RWPE1 (cell line): ENCODE results near the gene TTC21A.

Source experiments
- CTCF ChIA-PET: fragments of 350-600 bp; sonication (Branson Sonifier 250); formaldehyde crosslinking; extraction: SDS; loops from one replicate; lab custom pipeline; 2021; lab: Yijun Ruan, JAX
- POLR2A ChIA-PET: fragments of 400-600 bp; formaldehyde crosslinking; extraction: SDS; loops from one replicate; lab custom pipeline; 2020; ENCODE audit warnings: antibody characterized with exemption; ENCODE audit not compliant: low non-redundant PET; lab: Yijun Ruan, JAX
- DNase-seq: peaks from one replicate; pipeline ENCODE4 v3.0.0; 2012; ENCODE audit warnings: low spot score
- H3K27ac ChIP-seq: fragments of 450-650 bp; 2 replicates; pipeline ENCODE4 v1.5.1; 2017
- TF ChIP-seq, protein P1 (sequence below): fragments of 450-650 bp; conservative IDR thresholded peaks from 2 replicates; pipeline ENCODE4 v1.5.1; 2017; ENCODE audit warnings: low read depth, mild to moderate bottlenecking

Gene TTC21A

GRCh38 chr3:39183211-39184080 is 76.0 kb downstream of the TTC21A start:
- no peak for DNase-seq
- ChIA-PET POLR2A (no interaction called here), CTCF (interaction anchor here (0.6 to 1.2 kb wide), 2 partner anchors 105 to 106 kb away, joined by 3 read pairs; no protein-coding TSS in a partner anchor)
- peak overlapping the region; percentile 61 for H3K27ac ChIP-seq
- TF ChIP-seq, protein P1, sequence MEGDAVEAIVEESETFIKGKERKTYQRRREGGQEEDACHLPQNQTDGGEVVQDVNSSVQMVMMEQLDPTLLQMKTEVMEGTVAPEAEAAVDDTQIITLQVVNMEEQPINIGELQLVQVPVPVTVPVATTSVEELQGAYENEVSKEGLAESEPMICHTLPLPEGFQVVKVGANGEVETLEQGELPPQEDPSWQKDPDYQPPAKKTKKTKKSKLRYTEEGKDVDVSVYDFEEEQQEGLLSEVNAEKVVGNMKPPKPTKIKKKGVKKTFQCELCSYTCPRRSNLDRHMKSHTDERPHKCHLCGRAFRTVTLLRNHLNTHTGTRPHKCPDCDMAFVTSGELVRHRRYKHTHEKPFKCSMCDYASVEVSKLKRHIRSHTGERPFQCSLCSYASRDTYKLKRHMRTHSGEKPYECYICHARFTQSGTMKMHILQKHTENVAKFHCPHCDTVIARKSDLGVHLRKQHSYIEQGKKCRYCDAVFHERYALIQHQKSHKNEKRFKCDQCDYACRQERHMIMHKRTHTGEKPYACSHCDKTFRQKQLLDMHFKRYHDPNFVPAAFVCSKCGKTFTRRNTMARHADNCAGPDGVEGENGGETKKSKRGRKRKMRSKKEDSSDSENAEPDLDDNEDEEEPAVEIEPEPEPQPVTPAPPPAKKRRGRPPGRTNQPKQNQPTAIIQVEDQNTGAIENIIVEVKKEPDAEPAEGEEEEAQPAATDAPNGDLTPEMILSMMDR = no peak

DNA sequence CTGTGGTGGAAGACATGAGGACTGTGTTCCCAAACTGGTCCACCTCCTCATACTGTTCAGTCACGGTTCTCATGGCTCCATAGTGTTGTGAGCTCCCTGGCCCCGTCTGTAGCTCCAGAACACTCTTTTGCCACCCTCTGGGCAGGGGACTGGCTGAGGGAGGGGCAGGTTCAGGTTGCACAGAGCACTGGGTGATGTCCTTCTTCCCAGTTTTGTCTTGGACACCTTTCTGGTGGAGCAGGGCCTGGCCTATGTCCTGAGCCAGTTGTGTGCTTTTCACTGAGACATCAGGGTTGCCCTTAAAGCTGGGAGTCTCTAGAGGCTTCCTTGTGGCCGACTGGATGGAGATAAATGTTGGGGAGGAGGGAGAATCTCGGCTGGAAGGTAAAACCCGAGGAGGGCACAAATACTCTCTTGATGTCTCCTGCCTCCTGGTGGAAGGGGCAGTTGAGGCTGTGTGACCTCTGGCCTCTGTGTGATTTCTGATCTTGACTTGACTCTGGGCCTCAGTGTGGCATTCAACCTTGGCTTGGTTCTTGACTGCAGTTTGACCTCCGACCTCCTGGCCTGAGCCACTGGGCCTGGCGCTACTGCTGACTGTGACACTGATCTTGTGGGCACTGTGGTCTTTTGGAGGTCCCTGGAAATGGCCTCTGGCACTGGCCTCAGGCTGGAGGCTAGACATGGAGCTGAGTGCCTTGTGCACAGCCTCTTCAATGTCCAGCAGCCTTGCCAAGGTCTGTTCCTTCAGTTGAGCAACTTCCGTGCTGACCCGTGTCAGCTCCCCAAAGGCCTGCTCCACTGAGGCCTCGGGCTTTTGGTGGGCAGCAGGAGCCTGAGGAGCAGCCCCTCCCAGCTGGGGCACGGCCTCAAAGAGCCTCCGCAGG is 76.8 kb downstream of the TTC21A start:
- no peak for DNase-seq
- ChIA-PET CTCF (interaction anchor here (1.2 kb wide), 1 partner anchor 104 kb away, joined by 3 read pairs; no protein-coding TSS in a partner anchor), POLR2A (no interaction called here)
- H3K27ac ChIP-seq = peak overlapping the region; percentile 61
- TF ChIP-seq, protein P1 = no peak

GRCh38 chr3:39184968-39185285 is 77.4 kb downstream of the TTC21A start:
- ChIA-PET CTCF (interaction anchor here (1.2 kb wide), 1 partner anchor 103 kb away, joined by 3 read pairs; no protein-coding TSS in a partner anchor), POLR2A (no interaction called here)
- TF ChIP-seq, protein P1 = no peak
- DNase-seq = no peak
- no peak overlapping the region for H3K27ac ChIP-seq

- H3K27ac ChIP-seq = no peak overlapping the region
- no peak for DNase-seq
- TF ChIP-seq, protein P1 = no peak
- ChIA-PET CTCF (no interaction called here), POLR2A (no interaction called here)
Measured at GRCh38 chr3:39185326-39185958, 78.0 kb downstream of the TTC21A start.

DNA sequence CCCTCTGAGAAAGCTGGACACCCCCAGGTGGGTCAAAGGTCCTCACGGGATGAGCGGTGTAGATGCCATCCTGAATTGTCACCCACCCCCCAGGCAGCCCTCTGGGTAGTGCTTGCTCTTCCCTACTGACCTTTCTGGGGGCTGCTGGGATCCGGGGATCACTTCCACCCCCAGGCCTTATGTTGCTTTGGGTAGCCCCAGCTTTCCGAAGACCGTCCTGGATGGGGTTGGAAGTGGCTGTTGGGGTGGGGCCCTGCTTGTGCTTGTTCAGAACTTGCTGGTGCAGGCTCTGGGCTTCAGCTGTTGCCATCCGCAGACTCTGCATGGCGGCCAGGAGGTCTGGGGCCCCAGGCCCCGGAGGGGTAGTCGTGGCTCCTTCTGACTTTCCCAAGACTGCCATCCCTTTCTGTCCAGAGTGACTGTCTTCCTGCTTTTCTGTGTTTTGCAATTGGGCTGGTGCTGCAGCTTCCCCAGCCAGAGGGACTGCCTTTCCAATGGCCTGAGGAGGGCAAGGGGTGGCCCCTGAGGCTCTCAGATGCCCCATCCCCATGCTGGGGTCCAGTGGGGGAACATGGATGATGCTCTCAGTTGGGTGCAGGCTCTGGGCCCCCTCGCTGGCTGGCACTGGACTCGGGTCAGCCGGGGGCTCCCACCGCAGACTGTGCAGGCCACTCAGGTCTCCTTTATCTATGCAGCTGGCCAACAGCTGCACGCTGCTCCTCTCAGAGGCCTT is 78.6 kb downstream of the TTC21A start:
- H3K27ac ChIP-seq = no peak overlapping the region
- CTCF ChIA-PET = interaction anchor here (1.0 kb wide), 1 partner anchor 102 kb away, joined by 5 read pairs; no protein-coding TSS in a partner anchor
- TF ChIP-seq, protein P1 = no peak
- no peak for DNase-seq
- POLR2A ChIA-PET = no interaction called here
